ENCODE data around the gene PXMP2. TPM values are rescaled to one million over a fixed set of nuclear protein-coding genes. Genes with fewer than 3 reads are reported as not detected.

PXMP2 gene
- total RNA-seq, 2 experiments from 2014 or later = 58.1 to 103 TPM

DNA sequence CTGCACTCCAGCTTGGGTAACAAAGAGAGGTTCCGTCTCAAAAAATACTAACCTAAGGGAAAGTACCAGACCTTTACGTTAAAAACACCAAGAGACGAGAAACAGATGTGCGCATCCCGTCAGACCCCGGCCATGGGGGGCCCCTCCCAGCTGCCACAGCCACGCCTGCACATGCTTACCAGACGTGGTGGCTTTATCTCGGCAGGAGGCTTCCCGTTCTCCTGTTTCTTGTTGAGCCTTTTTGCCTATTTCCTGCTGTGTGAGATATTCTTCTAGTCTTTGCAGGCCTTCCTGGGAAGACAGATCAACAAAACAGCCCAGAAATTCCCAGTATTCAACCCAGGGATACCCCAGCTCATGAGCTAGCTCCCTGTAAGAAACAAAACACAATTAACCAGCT, 46.8 kb downstream of the PXMP2 start:
- intact Hi-C loops (cut with micrococcal nuclease; ENCODE audit: unreplicated experiment) = no loop called here
- BruUV-seq (replicated peaks) = no TSS peak
- ChIA-PET POLR2A (no interaction called here), CTCF (ENCODE audit: unreplicated experiment) (no interaction called here)
- H3K27ac ChIP-seq (ENCODE audit: low read depth, low read length, poor library complexity, severe bottlenecking) = no peak overlapping the region
- 0 out of 2 replicates have a peak, but pooled peaks cover 6% of the 10 kb centered on the region for H3K9me3 ChIP-seq (ENCODE audit: low read length)
- H3K9me2 ChIP-seq (ENCODE audit: insufficient read depth, low read length) = no peaks in the 10 kb centered on the region
- no peak overlapping the region for H3K4me2 ChIP-seq (ENCODE audit: low read length)
- no peaks in the 10 kb centered on the region for H3K4me1 ChIP-seq (ENCODE audit: insufficient read depth, low read length, poor library complexity, severe bottlenecking)
- no peaks in the 10 kb centered on the region for H3K79me2 ChIP-seq (ENCODE audit: insufficient read depth, low read depth, low read length)
- 0 out of 2 replicates have a peak, but pooled peaks cover 3% of the 10 kb centered on the region for H4K20me1 ChIP-seq (ENCODE audit: insufficient read depth, low read length)
- peaks cover 97% of the 10 kb centered on the region for H3K36me3 ChIP-seq (ENCODE audit: insufficient read depth, low read length)
- no peak for TF ChIP-seq EZH2phosphoT487 (IDR thresholded peaks at IDR 0.05; ENCODE audit: borderline replicate concordance, low read depth, low read length)
- TF ChIP-seq, protein P1, sequence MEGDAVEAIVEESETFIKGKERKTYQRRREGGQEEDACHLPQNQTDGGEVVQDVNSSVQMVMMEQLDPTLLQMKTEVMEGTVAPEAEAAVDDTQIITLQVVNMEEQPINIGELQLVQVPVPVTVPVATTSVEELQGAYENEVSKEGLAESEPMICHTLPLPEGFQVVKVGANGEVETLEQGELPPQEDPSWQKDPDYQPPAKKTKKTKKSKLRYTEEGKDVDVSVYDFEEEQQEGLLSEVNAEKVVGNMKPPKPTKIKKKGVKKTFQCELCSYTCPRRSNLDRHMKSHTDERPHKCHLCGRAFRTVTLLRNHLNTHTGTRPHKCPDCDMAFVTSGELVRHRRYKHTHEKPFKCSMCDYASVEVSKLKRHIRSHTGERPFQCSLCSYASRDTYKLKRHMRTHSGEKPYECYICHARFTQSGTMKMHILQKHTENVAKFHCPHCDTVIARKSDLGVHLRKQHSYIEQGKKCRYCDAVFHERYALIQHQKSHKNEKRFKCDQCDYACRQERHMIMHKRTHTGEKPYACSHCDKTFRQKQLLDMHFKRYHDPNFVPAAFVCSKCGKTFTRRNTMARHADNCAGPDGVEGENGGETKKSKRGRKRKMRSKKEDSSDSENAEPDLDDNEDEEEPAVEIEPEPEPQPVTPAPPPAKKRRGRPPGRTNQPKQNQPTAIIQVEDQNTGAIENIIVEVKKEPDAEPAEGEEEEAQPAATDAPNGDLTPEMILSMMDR (conservative IDR thresholded peaks at IDR 0.05; ENCODE audit: low read length) = no peak
- H3K4me3 ChIP-seq (ENCODE audit: low read depth, low read length, poor library complexity, severe bottlenecking) = no peak overlapping the region
- DNase-seq (ENCODE audit: low spot score) = no peak
- H2AFZ ChIP-seq (ENCODE audit: low read length) = no peak overlapping the region

DNA sequence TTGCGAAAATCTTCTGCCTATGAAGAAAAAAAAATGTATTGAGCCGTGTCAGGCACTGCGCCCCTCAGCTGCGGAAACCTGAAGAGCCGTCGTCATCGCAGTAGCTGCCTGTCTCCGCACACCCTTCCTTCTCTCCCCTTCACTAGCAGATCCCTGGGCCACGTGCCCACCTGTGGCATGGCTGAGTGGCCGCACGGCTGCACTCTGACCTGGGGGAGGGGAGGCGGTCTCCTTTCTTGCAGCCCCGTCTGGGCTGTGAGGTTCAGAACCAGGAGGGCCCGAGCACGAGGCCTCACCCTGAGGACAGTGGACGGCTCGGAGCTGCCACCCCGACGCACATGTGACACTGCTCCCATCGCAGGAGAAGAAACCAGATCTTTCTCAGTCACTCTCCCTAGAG, 48.1 kb downstream of the PXMP2 start:
- Histone ChIP-seq H3K36me3 (ENCODE audit: insufficient read depth, low read length) (peaks cover 99% of the 10 kb centered on the region), H2AFZ (ENCODE audit: low read length) (no peak overlapping the region), H3K9me2 (ENCODE audit: insufficient read depth, low read length) (no peaks in the 10 kb centered on the region), H3K79me2 (ENCODE audit: insufficient read depth, low read depth, low read length) (no peaks in the 10 kb centered on the region), H3K9me3 (ENCODE audit: low read length) (no peaks in the 10 kb centered on the region), H3K4me3 (ENCODE audit: low read depth, low read length, poor library complexity, severe bottlenecking) (no peak overlapping the region), H4K20me1 (ENCODE audit: insufficient read depth, low read length) (0 out of 2 replicates have a peak, but pooled peaks cover 3% of the 10 kb centered on the region), H3K4me1 (ENCODE audit: insufficient read depth, low read length, poor library complexity, severe bottlenecking) (no peaks in the 10 kb centered on the region), H3K27ac (ENCODE audit: low read depth, low read length, poor library complexity, severe bottlenecking) (no peak overlapping the region), H3K4me2 (ENCODE audit: low read length) (no peak overlapping the region)
- CTCF ChIA-PET (ENCODE audit: unreplicated experiment) = no interaction called here
- no peak for DNase-seq (ENCODE audit: low spot score)
- POLR2A ChIA-PET = no interaction called here
- TF ChIP-seq, protein P1 (conservative IDR thresholded peaks at IDR 0.05; ENCODE audit: low read length) = no peak
- TF ChIP-seq EZH2phosphoT487 (IDR thresholded peaks at IDR 0.05; ENCODE audit: borderline replicate concordance, low read depth, low read length) = no peak
- BruUV-seq (replicated peaks) = no TSS peak
- intact Hi-C loops (cut with micrococcal nuclease; ENCODE audit: unreplicated experiment) = no loop called here

DNA sequence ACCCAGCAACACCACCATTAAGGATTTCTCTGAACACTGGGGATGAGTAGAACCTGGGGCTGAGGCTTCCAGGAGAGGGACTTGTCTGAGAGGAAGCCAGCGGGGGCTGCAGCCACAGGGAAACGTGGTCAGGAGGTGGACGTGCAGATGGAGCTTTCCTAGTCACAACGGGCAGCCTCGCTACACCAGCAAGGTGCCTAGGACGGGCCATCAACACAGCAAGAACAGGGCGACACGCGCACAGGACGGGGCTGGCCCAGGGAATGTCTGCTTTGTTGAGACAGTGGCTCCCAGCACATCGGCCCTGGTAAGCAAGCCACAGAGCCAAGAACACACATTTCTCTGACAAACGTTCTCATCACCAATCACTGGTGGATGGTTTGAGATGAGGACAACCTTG, 49.0 kb downstream of the PXMP2 start:
- POLR2A ChIA-PET = no interaction called here
- DNase-seq (ENCODE audit: low spot score) = no peak

More for the DNA sequence above, 49.0 kb downstream of the PXMP2 start:
- H3K4me2 ChIP-seq (ENCODE audit: low read length) = no peak overlapping the region
- H2AFZ ChIP-seq (ENCODE audit: low read length) = no peak overlapping the region
- TF ChIP-seq, protein P1 (conservative IDR thresholded peaks at IDR 0.05; ENCODE audit: low read length) = no peak
- TF ChIP-seq EZH2phosphoT487 (IDR thresholded peaks at IDR 0.05; ENCODE audit: borderline replicate concordance, low read depth, low read length) = no peak
- CTCF ChIA-PET (ENCODE audit: unreplicated experiment) = no interaction called here
- no peaks in the 10 kb centered on the region for H3K4me1 ChIP-seq (ENCODE audit: insufficient read depth, low read length, poor library complexity, severe bottlenecking)
- peaks cover 99% of the 10 kb centered on the region for H3K36me3 ChIP-seq (ENCODE audit: insufficient read depth, low read length)
- no TSS peak for BruUV-seq (replicated peaks)
- H3K27ac ChIP-seq (ENCODE audit: low read depth, low read length, poor library complexity, severe bottlenecking) = no peak overlapping the region
- H3K9me3 ChIP-seq (ENCODE audit: low read length) = no peaks in the 10 kb centered on the region
- intact Hi-C loops (cut with micrococcal nuclease; ENCODE audit: unreplicated experiment) = no loop called here
- no peak overlapping the region for H3K4me3 ChIP-seq (ENCODE audit: low read depth, low read length, poor library complexity, severe bottlenecking)
- H4K20me1 ChIP-seq (ENCODE audit: insufficient read depth, low read length) = 0 out of 2 replicates have a peak, but pooled peaks cover 3% of the 10 kb centered on the region
- no peaks in the 10 kb centered on the region for H3K9me2 ChIP-seq (ENCODE audit: insufficient read depth, low read length)
- H3K79me2 ChIP-seq (ENCODE audit: insufficient read depth, low read depth, low read length) = no peaks in the 10 kb centered on the region
